IgD-negative memory B cell (primary cell): ENCODE measurements around the gene TRPM7. TPM values are rescaled to one million over a fixed set of nuclear protein-coding genes. Genes with fewer than 3 reads are reported as not detected.

Source experiments
- H3K27ac Mint-ChIP-seq, 3 donors: one replicate each; pipeline ENCODE4 v1.8.0; 2020 to 2022; ENCODE audit warnings: mild to moderate bottlenecking in 3 of 3, mixed read lengths in 3 of 3, moderate library complexity in 1 of 3
- H3K27me3 Mint-ChIP-seq: one replicate; pipeline ENCODE4 v1.8.0; 2021; ENCODE audit warnings: mixed read lengths
- H3K36me3 Mint-ChIP-seq: one replicate; pipeline ENCODE4 v1.8.0; 2020; ENCODE audit warnings: mild to moderate bottlenecking, mixed read lengths
- H3K4me1 Mint-ChIP-seq, 3 donors: one replicate each; pipeline ENCODE4 v1.8.0; 2020 to 2022; ENCODE audit warnings: mixed read lengths in 3 of 3, mild to moderate bottlenecking in 1 of 3
- H3K4me3 Mint-ChIP-seq, 4 donors: one replicate each; pipeline ENCODE4 v1.8.0; 2020 to 2022; ENCODE audit warnings: mild to moderate bottlenecking in 4 of 4, mixed read lengths in 4 of 4, moderate library complexity in 3 of 4
- H3K9me3 Mint-ChIP-seq, 3 donors: one replicate each; pipeline ENCODE4 v1.8.0; 2020 to 2021; ENCODE audit warnings: mixed read lengths in 3 of 3, mild to moderate bottlenecking in 1 of 3
- polyA plus RNA-seq: library from polyadenylated mRNA; unstranded; fragments of 300-500 nt; fragmentation: Illumina TruSeq; gene quantifications from one replicate; pipeline ENCODE4 v1.2.3, GENCODE V29; 2021

The TRPM7 gene
- polyA plus RNA-seq, 1 donor from 2014 or later, result 13.8 TPM

GRCh38 chr15:50562735-50563640, 123.6 kb downstream of the TRPM7 start:
- peak overlapping the region in 2 of 3 donors; percentile 80 to 86 for H3K27ac Mint-ChIP-seq
- H3K4me1 Mint-ChIP-seq, result no peaks in the 10 kb centered on the region
- no peaks in the 10 kb centered on the region for H3K9me3 Mint-ChIP-seq
- H3K4me3 Mint-ChIP-seq, result no peak overlapping the region
- H3K27me3 Mint-ChIP-seq, result no peaks in the 10 kb centered on the region
- peaks cover 2% of the 10 kb centered on the region for H3K36me3 Mint-ChIP-seq

DNA sequence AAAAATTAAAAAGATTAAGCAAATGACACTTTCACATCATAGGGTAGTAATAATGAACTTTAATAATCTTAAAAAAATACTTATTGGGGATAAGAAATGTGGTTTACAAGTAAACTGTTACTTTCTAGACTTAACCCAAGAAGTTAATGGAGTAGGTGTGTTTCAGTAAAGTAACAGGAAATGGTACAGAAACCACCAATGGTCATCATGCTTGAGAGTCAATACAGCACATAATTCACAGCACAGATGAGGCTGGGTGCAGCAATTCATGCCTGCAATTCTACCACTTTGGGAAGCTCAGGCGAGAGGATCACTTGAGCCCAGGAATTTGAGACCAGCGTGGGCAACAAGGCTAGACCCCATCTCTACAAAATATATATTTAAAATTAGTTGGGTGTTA, 128.6 kb downstream of the TRPM7 start:
- H3K4me3 Mint-ChIP-seq, result no peak overlapping the region
- peak overlapping the region in 1 of 3 donors; percentile 82 for H3K27ac Mint-ChIP-seq
- peaks cover 5% of the 10 kb centered on the region for H3K36me3 Mint-ChIP-seq

GRCh38 chr15:50556642-50557371, 129.8 kb downstream of the TRPM7 start:
- Mint-ChIP-seq H3K4me3 (no peak overlapping the region), H3K27me3 (no peaks in the 10 kb centered on the region), H3K9me3 (peaks cover 0 to 1% (median 0%) of the 10 kb centered on the region in 3 donors), H3K36me3 (peaks cover 5% of the 10 kb centered on the region), H3K4me1 (peaks cover 0 to 2% (median 1%) of the 10 kb centered on the region in 3 donors), H3K27ac (no peak overlapping the region)

More for the DNA sequence above, 128.6 kb downstream of the TRPM7 start:
- no peaks in the 10 kb centered on the region for H3K27me3 Mint-ChIP-seq
- H3K9me3 Mint-ChIP-seq, result no peaks in the 10 kb centered on the region
- no peaks in the 10 kb centered on the region for H3K4me1 Mint-ChIP-seq

DNA sequence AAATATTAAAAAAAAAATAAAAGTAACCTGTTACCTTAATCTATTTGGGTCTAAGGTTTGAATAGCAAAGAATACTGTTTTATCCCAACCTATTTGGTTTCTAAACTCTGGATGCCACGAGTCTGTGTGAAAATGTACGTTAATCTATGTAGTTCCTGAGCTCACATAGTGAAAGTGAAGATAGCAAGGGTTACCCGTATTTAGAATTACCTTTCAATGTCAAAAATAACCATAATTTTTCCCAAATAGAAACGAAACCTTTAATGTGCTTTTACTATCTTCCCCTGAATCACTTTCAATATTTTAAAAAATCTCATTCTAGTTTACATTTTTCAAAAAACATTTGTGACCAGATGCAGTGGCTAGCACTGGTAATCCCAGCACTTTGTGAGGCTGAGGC, 134.4 kb downstream of the TRPM7 start:
- peaks cover 0 to 2% (median 1%) of the 10 kb centered on the region in 3 donors for H3K4me1 Mint-ChIP-seq
- peaks cover 5% of the 10 kb centered on the region for H3K36me3 Mint-ChIP-seq
- H3K27me3 Mint-ChIP-seq, result no peaks in the 10 kb centered on the region
- H3K27ac Mint-ChIP-seq, result no peak overlapping the region
- H3K4me3 Mint-ChIP-seq, result no peak overlapping the region
- peaks cover 0 to 6% (median 0%) of the 10 kb centered on the region in 3 donors for H3K9me3 Mint-ChIP-seq

GRCh38 chr15:50549326-50549725, 137.3 kb downstream of the TRPM7 start:
- Mint-ChIP-seq H3K27ac (no peak overlapping the region), H3K4me1 (peaks cover 0 to 2% (median 1%) of the 10 kb centered on the region in 3 donors), H3K4me3 (no peak overlapping the region), H3K36me3 (no peaks in the 10 kb centered on the region), H3K9me3 (peaks cover 0 to 6% (median 0%) of the 10 kb centered on the region in 3 donors), H3K27me3 (no peaks in the 10 kb centered on the region)

DNA sequence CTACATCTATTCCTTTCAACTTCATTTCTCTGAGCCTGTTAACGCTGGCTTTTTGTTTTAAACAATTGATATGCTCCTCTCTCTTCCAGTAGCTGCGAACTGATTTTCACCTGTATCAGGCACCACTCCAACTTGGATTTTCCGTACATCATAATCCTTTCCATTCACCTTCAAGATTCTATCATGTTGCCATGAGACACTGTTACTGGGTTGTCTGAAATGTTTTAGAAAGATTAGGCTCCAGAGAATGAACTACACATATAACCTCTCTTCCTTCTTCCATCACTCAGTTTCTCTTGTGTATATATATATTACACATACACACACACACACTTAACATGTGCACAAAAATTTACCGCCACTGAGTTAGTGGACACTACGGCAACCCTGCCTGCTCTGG, 140.0 kb downstream of the TRPM7 start, which contains the start of gene USP50:
Gene USP50, minus strand, starts transcription at position 101 of the 400 bp plus-strand sequence. CDS start 141 bp downstream, outside the sequence.
- no peak within 1 kb of the TSS for H3K4me3 Mint-ChIP-seq
- no peaks in the 10 kb centered on the region for H3K36me3 Mint-ChIP-seq
- no peaks in the 10 kb centered on the region for H3K4me1 Mint-ChIP-seq
- H3K27me3 Mint-ChIP-seq, result peaks cover 3% of the 10 kb centered on the region
- H3K9me3 Mint-ChIP-seq, result peaks cover 0 to 5% (median 0%) of the 10 kb centered on the region in 3 donors
- H3K27ac Mint-ChIP-seq, result no peak within 1 kb of the TSS

DNA sequence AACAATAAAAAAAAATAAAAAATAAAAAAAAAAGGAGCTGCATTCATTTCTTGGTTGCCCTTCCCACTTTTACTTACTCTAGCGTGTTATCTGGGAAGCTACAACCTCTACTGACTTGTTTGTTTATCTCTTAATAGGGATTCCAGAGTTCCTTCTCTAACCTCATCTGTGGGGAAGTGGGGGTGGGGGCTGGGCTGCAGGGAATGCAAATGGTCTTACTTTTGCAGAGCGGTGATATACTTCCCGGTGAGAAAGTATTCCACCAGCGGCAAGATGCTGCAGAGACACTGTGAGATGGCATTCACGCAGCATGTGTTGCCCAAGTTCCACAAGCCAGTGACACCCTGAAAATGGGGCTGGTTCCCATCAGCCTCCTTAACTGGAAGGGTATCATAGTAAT, 142.2 kb downstream of the TRPM7 start:
- H3K4me1 Mint-ChIP-seq, result no peaks in the 10 kb centered on the region
- H3K9me3 Mint-ChIP-seq, result peaks cover 0 to 2% (median 0%) of the 10 kb centered on the region in 3 donors
- H3K36me3 Mint-ChIP-seq, result no peaks in the 10 kb centered on the region
- no peak overlapping the region for H3K4me3 Mint-ChIP-seq
- H3K27ac Mint-ChIP-seq, result no peak overlapping the region
- H3K27me3 Mint-ChIP-seq, result peaks cover 3% of the 10 kb centered on the region

- Mint-ChIP-seq H3K4me1 (no peaks in the 10 kb centered on the region), H3K9me3 (peaks cover 0 to 2% (median 0%) of the 10 kb centered on the region in 3 donors), H3K27ac (no peak overlapping the region), H3K27me3 (peaks cover 3% of the 10 kb centered on the region), H3K36me3 (no peaks in the 10 kb centered on the region), H3K4me3 (no peak overlapping the region)
Measured at GRCh38 chr15:50543556-50543955, 143.0 kb downstream of the TRPM7 start.

- H3K4me1 Mint-ChIP-seq, result no peaks in the 10 kb centered on the region
- no peak overlapping the region for H3K4me3 Mint-ChIP-seq
- H3K27ac Mint-ChIP-seq, result no peak overlapping the region
- no peaks in the 10 kb centered on the region for H3K9me3 Mint-ChIP-seq
- H3K27me3 Mint-ChIP-seq, result peaks cover 3% of the 10 kb centered on the region
- peaks cover 2% of the 10 kb centered on the region for H3K36me3 Mint-ChIP-seq
Measured at GRCh38 chr15:50542887-50543210, 143.7 kb downstream of the TRPM7 start.

- Mint-ChIP-seq H3K27ac (no peak overlapping the region), H3K4me3 (no peak overlapping the region), H3K9me3 (no peaks in the 10 kb centered on the region), H3K4me1 (no peaks in the 10 kb centered on the region), H3K27me3 (no peaks in the 10 kb centered on the region), H3K36me3 (no peaks in the 10 kb centered on the region)
Measured at GRCh38 chr15:50531766-50532165, 154.8 kb downstream of the TRPM7 start.

DNA sequence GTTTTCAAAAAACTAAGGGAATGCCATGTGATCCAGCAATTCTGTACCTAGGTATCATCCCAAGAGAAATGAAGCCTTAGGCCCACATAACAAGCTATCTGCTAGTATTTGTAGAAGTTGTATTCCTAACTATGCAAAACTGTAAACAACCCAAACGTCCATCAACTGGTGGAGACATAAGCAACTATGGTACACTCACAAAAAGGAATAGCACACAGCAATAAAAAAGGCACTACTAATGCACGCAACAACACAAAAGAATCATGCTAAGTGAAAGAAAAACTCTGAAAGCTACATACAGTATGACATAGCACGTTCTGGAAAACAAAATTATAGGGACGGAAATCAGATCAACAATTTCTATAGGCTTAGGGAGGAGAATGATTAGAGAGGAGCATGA, 155.4 kb downstream of the TRPM7 start:
- Mint-ChIP-seq H3K9me3 (no peaks in the 10 kb centered on the region), H3K4me3 (no peak overlapping the region)

GRCh38 chr15:50523851-50524251, 162.7 kb downstream of the TRPM7 start:
- Mint-ChIP-seq H3K4me3 (no peak overlapping the region), H3K4me1 (no peaks in the 10 kb centered on the region), H3K9me3 (peaks cover 2 to 4% (median 3%) of the 10 kb centered on the region in 3 donors), H3K27ac (no peak overlapping the region), H3K36me3 (peaks cover 4% of the 10 kb centered on the region), H3K27me3 (no peaks in the 10 kb centered on the region)

More for the DNA sequence above, 155.4 kb downstream of the TRPM7 start:
- Mint-ChIP-seq H3K4me1 (no peaks in the 10 kb centered on the region), H3K27ac (no peak overlapping the region), H3K36me3 (no peaks in the 10 kb centered on the region), H3K27me3 (no peaks in the 10 kb centered on the region)

DNA sequence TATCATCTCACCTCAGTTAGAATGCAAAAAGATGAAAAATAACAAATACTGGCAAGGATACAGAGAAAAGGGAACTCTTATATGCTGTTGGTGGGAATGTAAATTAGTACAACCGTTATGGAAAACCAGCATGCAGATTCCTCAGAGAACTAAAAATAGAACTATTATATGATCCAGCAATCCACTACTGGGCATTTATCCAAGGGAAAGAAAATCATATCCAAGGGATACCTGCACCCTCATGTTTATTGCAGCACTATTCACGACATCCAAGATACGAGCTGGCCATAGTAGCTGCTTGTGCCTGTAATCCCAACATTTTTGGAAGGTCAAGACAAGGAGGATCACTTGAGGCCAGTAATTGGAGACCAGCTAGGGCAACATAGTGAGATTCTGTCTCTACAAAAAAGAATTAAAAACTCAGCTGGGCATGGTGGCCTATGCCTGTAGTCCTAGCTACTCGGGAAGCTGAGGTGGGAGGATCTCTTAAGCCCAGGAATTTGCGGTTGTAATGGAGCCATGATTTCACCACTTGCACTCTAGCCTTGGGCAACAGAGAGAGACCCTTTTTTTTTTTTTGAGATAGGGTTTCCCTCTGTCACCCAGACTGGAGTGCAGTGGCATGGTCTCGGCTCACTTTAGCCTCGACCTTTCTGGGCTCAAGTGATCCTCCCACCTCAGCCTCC, 166.7 kb downstream of the TRPM7 start:
- Mint-ChIP-seq H3K27ac (no peak overlapping the region), H3K27me3 (no peaks in the 10 kb centered on the region), H3K4me3 (no peak overlapping the region), H3K4me1 (no peaks in the 10 kb centered on the region), H3K9me3 (peaks cover under 1 to 4% (median 3%) of the 10 kb centered on the region in 3 donors), H3K36me3 (peaks cover 4% of the 10 kb centered on the region)

DNA sequence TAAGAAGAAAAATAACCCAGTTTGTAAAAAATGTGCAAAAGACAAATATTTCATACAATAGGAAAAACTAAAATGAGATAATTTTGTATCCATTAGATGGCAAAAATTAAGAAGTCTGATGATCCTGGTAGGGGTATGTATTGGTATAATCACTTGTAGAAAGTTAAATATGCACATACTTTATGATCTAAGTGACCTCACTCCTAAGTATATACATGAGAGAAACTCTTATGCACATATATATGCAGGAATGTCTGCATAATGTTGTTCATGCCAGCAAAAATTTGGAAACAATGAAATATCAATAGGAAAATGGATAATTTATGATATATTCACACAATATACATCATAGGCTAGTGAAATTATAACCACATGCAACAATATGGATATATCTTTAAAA, 173.6 kb downstream of the TRPM7 start:
- Mint-ChIP-seq H3K27ac (no peak overlapping the region), H3K9me3 (peaks cover 0 to 1% (median 0%) of the 10 kb centered on the region in 3 donors), H3K4me3 (no peak overlapping the region), H3K36me3 (peaks cover 7% of the 10 kb centered on the region), H3K27me3 (no peaks in the 10 kb centered on the region), H3K4me1 (no peaks in the 10 kb centered on the region)
